Smooth muscle cell (in vitro differentiated cells): Measurements from ENCODE around the gene HSF5. TPM values are rescaled to one million over a fixed set of nuclear protein-coding genes. Genes with fewer than 3 reads are reported as not detected.

Source experiments
- DNase-seq: peaks from one replicate; lab custom pipeline; 2025; ENCODE audit not compliant: unreplicated experiment; lab: John Stamatoyannopoulos, UW
- H2AFZ ChIP-seq: fragments of 200-600 bp; sonication (generic); 2 replicates; pipeline ENCODE4 v1.6.0; 2016; ENCODE audit warnings: antibody characterized with exemption, low read depth, mild to moderate bottlenecking
- H3F3A ChIP-seq: fragments of 200-600 bp; sonication (generic); 2 replicates; pipeline ENCODE4 v1.6.0; 2017; ENCODE audit warnings: antibody characterized with exemption, low read depth
- H3K27ac ChIP-seq: fragments of 200-600 bp; sonication (generic); 2 replicates; pipeline ENCODE4 v1.5.1; 2016; ENCODE audit warnings: low read depth, mild to moderate bottlenecking
- H3K27me3 ChIP-seq: fragments of 200-600 bp; sonication (generic); 2 replicates; pipeline ENCODE4 v1.6.1; 2016; ENCODE audit warnings: low read depth, mild to moderate bottlenecking
- H3K36me3 ChIP-seq: fragments of 200-600 bp; sonication (generic); 2 replicates; pipeline ENCODE4 v1.5.1; 2016; ENCODE audit warnings: low read depth
- H3K4me1 ChIP-seq: fragments of 200-600 bp; sonication (generic); 2 replicates; pipeline ENCODE4 v1.5.1; 2016; ENCODE audit warnings: low read depth
- H3K4me2 ChIP-seq: fragments of 200-600 bp; sonication (generic); 2 replicates; pipeline ENCODE4 v1.6.0; 2016; ENCODE audit warnings: mild to moderate bottlenecking
- H3K4me3 ChIP-seq: fragments of 200-600 bp; sonication (generic); 2 replicates; pipeline ENCODE4 v1.5.1; 2016; ENCODE audit warnings: mild to moderate bottlenecking
- H3K79me2 ChIP-seq: fragments of 200-600 bp; sonication (generic); 2 replicates; pipeline ENCODE4 v1.6.0; 2016; ENCODE audit warnings: low read depth, mild to moderate bottlenecking
- H3K9ac ChIP-seq: fragments of 200-600 bp; sonication (generic); 2 replicates; pipeline ENCODE4 v1.6.0; 2016; ENCODE audit warnings: low read depth
- H3K9me3 ChIP-seq: fragments of 200-600 bp; sonication (generic); replicated peaks from 2 replicates; pipeline ENCODE4 v1.5.1; 2016; ENCODE audit warnings: low read depth
- H4K20me1 ChIP-seq: fragments of 200-600 bp; sonication (generic); 2 replicates; pipeline ENCODE4 v1.6.0; 2016; ENCODE audit warnings: low read depth
- CTCF ChIP-seq: fragments of 200-600 bp; sonication (generic); IDR thresholded peaks from 2 replicates; pipeline ENCODE4 v1.5.1; 2017; ENCODE audit warnings: borderline replicate concordance, mild to moderate bottlenecking, antibody characterized with exemption; ENCODE audit not compliant: insufficient read depth, poor library complexity, severe bottlenecking
- WGBS: methylation state at CpG from one replicate; pipeline ENCODE4 v1.1.7; 2016; ENCODE audit warnings: low lambda C conversion rate; 5-methylcytosine and 5-hydroxymethylcytosine counted together
- polyA plus RNA-seq: library from polyadenylated mRNA; unstranded; fragments of >200 nt; fragmentation: Nextera tagmentation; extraction: Ambion mirVana; gene quantifications from 2 replicates; pipeline ENCODE4 v1.2.1, GENCODE V29; 2016
- total RNA-seq: library from RNA; depleted of rRNA; stranded (reverse); fragments of >200 nt; gene quantifications from 2 replicates; pipeline ENCODE4 v1.2.3, GENCODE V29; 2014

The HSF5 gene
- total and polyA plus RNA-seq, 2 experiments from 2014 or later, result not detected

- Histone ChIP-seq H3K36me3 (no peaks in the 10 kb centered on the region), H3K9me3 (no peaks in the 10 kb centered on the region), H3K79me2 (peaks cover 45% of the 10 kb centered on the region)
Measured at GRCh38 chr17:58411408-58411894, 76.8 kb downstream of the HSF5 start.

GRCh38 chr17:58410714-58411407, 77.3 kb downstream of the HSF5 start:
- H3K79me2 ChIP-seq, result peaks cover 47% of the 10 kb centered on the region
- no peak overlapping the region for H3K4me2 ChIP-seq
- H3K36me3 ChIP-seq, result no peaks in the 10 kb centered on the region
- no peaks in the 10 kb centered on the region for H3K27me3 ChIP-seq
- no peak overlapping the region for H3K27ac ChIP-seq
- DNase-seq, result no peak
- no peak overlapping the region for H3K9ac ChIP-seq
- no peak overlapping the region for H2AFZ ChIP-seq
- peak overlapping the region; percentile 4 for H3K4me3 ChIP-seq
- no peaks in the 10 kb centered on the region for H3K4me1 ChIP-seq
- no peaks in the 10 kb centered on the region for H3K9me3 ChIP-seq
- H4K20me1 ChIP-seq, result no peaks in the 10 kb centered on the region
- H3F3A ChIP-seq, result no peaks in the 10 kb centered on the region
- TF ChIP-seq CTCF, result no peak

More at GRCh38 chr17:58411408-58411894, 76.8 kb downstream of the HSF5 start:
- Histone ChIP-seq H3K4me2 (peak overlapping the region; percentile 22), H3K4me3 (peak overlapping the region; percentile 61), H3F3A (no peaks in the 10 kb centered on the region), H3K9ac (no peak overlapping the region), H3K27ac (no peak overlapping the region), H3K27me3 (no peaks in the 10 kb centered on the region), H3K4me1 (no peaks in the 10 kb centered on the region), H2AFZ (no peak overlapping the region), H4K20me1 (no peaks in the 10 kb centered on the region)
- WGBS, result 93% methylated on average over 1 of the region's 1 CpG
- no peak for DNase-seq
- no peak for TF ChIP-seq CTCF

- Histone ChIP-seq H2AFZ (no peak overlapping the region), H3K4me1 (no peaks in the 10 kb centered on the region), H3K36me3 (no peaks in the 10 kb centered on the region), H3K9ac (no peak overlapping the region), H3K4me2 (no peak overlapping the region), H3K27me3 (no peaks in the 10 kb centered on the region), H3K79me2 (peaks cover 47% of the 10 kb centered on the region), H3K9me3 (no peaks in the 10 kb centered on the region), H3K4me3 (no peak overlapping the region), H3F3A (no peaks in the 10 kb centered on the region), H3K27ac (no peak overlapping the region), H4K20me1 (no peaks in the 10 kb centered on the region)
- TF ChIP-seq CTCF, result no peak
- no peak for DNase-seq
- 90% methylated on average over 5 of the region's 5 CpGs for WGBS
Measured at GRCh38 chr17:58409432-58409831, 78.8 kb downstream of the HSF5 start.

GRCh38 chr17:58403311-58403710, 84.9 kb downstream of the HSF5 start:
- no peak overlapping the region for H3K4me3 ChIP-seq
- no peak for DNase-seq
- no peaks in the 10 kb centered on the region for H4K20me1 ChIP-seq
- H3K9ac ChIP-seq, result no peak overlapping the region
- H3K9me3 ChIP-seq, result no peaks in the 10 kb centered on the region
- H3F3A ChIP-seq, result no peaks in the 10 kb centered on the region
- H3K36me3 ChIP-seq, result no peaks in the 10 kb centered on the region
- H3K27ac ChIP-seq, result peak overlapping the region; percentile 29
- peaks cover 11% of the 10 kb centered on the region for H3K79me2 ChIP-seq
- 29% methylated on average over 6 of the region's 6 CpGs for WGBS
- H2AFZ ChIP-seq, result no peak overlapping the region
- H3K27me3 ChIP-seq, result no peaks in the 10 kb centered on the region
- peaks cover 21% of the 10 kb centered on the region for H3K4me1 ChIP-seq
- TF ChIP-seq CTCF, result no peak
- peak overlapping the region; percentile 40 for H3K4me2 ChIP-seq
